Measurements from ENCODE around the gene TP53.

Gene TP53

DNA sequence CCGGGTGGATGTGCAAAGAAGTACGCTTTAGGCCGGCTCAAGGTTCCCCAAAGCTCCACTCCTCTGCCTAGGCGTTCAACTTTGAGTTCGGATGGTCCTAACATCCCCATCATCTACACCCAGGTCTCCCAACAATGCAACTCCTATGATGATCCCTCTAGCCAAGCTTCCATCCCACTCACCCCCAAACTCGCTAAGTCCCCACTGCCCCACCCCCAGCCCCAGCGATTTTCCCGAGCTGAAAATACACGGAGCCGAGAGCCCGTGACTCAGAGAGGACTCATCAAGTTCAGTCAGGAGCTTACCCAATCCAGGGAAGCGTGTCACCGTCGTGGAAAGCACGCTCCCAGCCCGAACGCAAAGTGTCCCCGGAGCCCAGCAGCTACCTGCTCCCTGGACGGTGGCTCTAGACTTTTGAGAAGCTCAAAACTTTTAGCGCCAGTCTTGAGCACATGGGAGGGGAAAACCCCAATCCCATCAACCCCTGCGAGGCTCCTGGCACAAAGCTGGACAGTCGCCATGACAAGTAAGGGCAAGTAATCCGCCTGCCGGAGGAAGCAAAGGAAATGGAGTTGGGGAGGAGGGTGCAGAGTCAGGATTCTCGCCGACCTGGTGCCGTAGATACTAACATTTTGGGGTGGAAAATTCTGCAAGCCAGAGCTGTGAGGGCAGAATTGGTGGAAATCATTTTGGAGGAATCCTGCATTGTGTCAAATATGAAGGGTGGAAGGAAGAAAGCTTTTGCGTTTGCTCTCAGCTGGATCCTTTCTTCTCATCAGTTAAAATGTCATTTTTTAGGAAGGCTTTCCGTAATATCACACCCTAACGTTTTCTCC, at the start of gene TP53:
Gene TP53 (minus strand): TSS at position 419 of the 836 bp plus-strand sequence. CDS start 10,896 bp downstream, outside the sequence.
- peak within 1 kb of the TSS; percentile 90 for H3K4me3 ChIP-seq (ENCODE audit: low read depth, low read length)

DNA sequence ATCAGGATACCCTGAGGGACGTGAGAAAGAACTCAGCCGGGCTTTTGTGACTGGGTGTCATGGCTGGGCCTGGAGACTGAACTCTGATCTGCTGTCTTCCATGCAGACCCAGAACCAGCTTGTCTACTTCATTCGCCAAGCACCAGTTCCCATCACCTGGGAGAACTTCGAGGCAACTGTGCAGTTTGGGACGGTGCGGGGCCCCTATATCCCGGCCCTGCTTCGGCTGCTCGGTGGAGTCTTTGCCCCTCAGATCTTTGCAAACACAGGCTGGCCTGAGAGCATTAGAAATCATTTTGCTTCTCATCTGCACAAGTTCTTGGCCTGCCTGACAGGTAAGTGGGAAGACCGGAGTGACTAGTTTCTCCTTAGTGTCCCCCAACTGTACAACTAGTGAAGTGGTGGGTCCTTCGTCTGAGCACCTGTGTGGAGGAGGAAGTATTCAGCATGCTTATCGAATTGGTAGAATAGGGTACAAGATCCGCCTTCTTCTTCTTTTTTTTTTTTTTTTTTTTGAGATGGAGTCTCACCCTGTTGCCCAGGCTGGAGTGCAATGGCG, 45.8 kb upstream of the TP53 start:
- no peaks in the 10 kb centered on the region for H3K36me3 ChIP-seq (ENCODE audit: insufficient read depth, low read length)
- peaks cover 25% of the 10 kb centered on the region for H3K27me3 ChIP-seq (ENCODE audit: insufficient read depth, low read length)
- no peaks in the 10 kb centered on the region for H3K4me1 ChIP-seq (ENCODE audit: control insufficient read depth, insufficient read depth, low read length, unreplicated experiment)
- no peaks in the 10 kb centered on the region for H3K79me2 ChIP-seq (ENCODE audit: control insufficient read depth, insufficient read depth, low read length, unreplicated experiment)
- no peak overlapping the region for H3K4me3 ChIP-seq (ENCODE audit: low read depth, low read length)
- H3K27ac ChIP-seq (ENCODE audit: low read depth, low read length): no peak overlapping the region
- H2AFZ ChIP-seq (ENCODE audit: low read length, unreplicated experiment): no peak overlapping the region

More for the DNA sequence above, at the start of gene TP53:
- peaks cover 55% of the 10 kb centered on the region for H3K79me2 ChIP-seq (ENCODE audit: control insufficient read depth, insufficient read depth, low read length, unreplicated experiment)
- H3K4me1 ChIP-seq (ENCODE audit: control insufficient read depth, insufficient read depth, low read length, unreplicated experiment): peaks cover 18% of the 10 kb centered on the region
- H3K36me3 ChIP-seq (ENCODE audit: insufficient read depth, low read length): peaks cover 6% of the 10 kb centered on the region; the same call in 1 of the 2 replicates
- peak within 1 kb of the TSS; percentile 98 for H3K27ac ChIP-seq (ENCODE audit: low read depth, low read length)
- H2AFZ ChIP-seq (ENCODE audit: low read length, unreplicated experiment): peak within 1 kb of the TSS; percentile 87
- no peaks in the 10 kb centered on the region for H3K27me3 ChIP-seq (ENCODE audit: insufficient read depth, low read length)

DNA sequence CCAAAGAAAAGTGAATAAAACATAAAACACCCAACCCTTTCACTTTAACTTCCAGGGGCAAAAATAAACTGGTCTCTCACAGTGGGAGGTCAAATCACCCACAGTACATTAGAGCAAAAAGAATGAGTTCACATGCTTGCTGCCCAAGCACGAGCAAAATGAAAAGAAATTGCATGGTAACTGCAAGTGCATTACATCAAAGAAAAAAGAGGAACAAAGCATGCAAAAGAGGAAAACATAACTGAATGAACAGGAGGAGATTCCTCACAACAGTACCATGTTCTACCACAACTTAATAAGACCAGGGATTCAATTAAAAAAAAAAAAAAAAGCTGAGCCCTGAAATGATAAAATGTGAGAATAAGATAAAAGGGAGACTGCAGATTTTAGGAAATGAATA, 42.5 kb upstream of the TP53 start:
- no peaks in the 10 kb centered on the region for H3K79me2 ChIP-seq (ENCODE audit: control insufficient read depth, insufficient read depth, low read length, unreplicated experiment)
- H3K4me3 ChIP-seq (ENCODE audit: low read depth, low read length): no peak overlapping the region
- peaks cover 9% of the 10 kb centered on the region; the same call in 1 of the 2 replicates for H3K27me3 ChIP-seq (ENCODE audit: insufficient read depth, low read length)
- no peaks in the 10 kb centered on the region for H3K36me3 ChIP-seq (ENCODE audit: insufficient read depth, low read length)
- H3K4me1 ChIP-seq (ENCODE audit: control insufficient read depth, insufficient read depth, low read length, unreplicated experiment): no peaks in the 10 kb centered on the region
- H3K27ac ChIP-seq (ENCODE audit: low read depth, low read length): no peak overlapping the region
- no peak overlapping the region for H2AFZ ChIP-seq (ENCODE audit: low read length, unreplicated experiment)

DNA sequence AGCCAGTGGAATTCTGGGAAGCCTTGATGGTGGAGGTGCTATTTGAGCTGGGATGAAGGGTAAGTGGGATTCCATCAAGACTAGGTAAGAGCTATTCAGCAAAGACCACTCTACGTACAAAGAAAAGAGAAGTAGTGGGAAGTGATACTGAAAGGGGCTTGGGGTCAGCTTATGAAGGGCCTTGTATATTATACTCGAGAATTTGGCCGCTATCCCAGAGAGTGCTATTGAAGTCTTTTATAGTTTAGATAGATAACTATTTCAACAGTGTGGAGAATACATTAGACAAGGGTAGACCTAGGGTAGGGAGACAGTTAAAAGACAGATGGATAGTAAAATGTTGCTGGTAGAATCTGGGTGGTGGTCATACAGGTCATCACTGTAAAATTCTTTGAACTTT, 40.6 kb upstream of the TP53 start:
- no peaks in the 10 kb centered on the region for H3K79me2 ChIP-seq (ENCODE audit: control insufficient read depth, insufficient read depth, low read length, unreplicated experiment)
- no peak overlapping the region for H2AFZ ChIP-seq (ENCODE audit: low read length, unreplicated experiment)
- H3K4me3 ChIP-seq (ENCODE audit: low read depth, low read length): no peak overlapping the region
- H3K27ac ChIP-seq (ENCODE audit: low read depth, low read length): no peak overlapping the region
- H3K36me3 ChIP-seq (ENCODE audit: insufficient read depth, low read length): no peaks in the 10 kb centered on the region
- H3K27me3 ChIP-seq (ENCODE audit: insufficient read depth, low read length): peaks cover 12% of the 10 kb centered on the region
- no peaks in the 10 kb centered on the region for H3K4me1 ChIP-seq (ENCODE audit: control insufficient read depth, insufficient read depth, low read length, unreplicated experiment)

DNA sequence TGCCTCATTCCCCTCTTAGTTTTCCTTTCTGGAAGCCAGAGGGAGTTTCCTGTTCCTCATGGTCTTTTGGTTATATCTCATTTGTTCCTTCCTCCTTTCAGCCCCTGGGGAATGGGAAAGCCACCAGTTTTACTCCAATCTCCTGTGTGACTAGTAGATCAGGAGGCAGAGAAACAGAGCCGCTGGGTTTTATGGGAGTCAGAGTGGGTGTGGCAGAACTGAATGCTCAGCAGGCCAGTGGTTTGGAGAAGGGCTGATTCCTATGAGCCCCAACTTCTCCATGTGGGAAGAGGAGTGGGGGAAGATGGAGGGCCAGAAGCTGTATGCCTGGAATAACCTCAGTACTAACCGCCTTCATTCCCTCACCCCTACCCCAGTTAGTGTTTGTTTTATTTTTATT, 34.3 kb upstream of the TP53 start:
- Histone ChIP-seq H2AFZ (ENCODE audit: low read length, unreplicated experiment) (no peak overlapping the region), H3K79me2 (ENCODE audit: control insufficient read depth, insufficient read depth, low read length, unreplicated experiment) (no peaks in the 10 kb centered on the region), H3K4me3 (ENCODE audit: low read depth, low read length) (no peak overlapping the region), H3K4me1 (ENCODE audit: control insufficient read depth, insufficient read depth, low read length, unreplicated experiment) (no peaks in the 10 kb centered on the region), H3K36me3 (ENCODE audit: insufficient read depth, low read length) (no peaks in the 10 kb centered on the region), H3K27ac (ENCODE audit: low read depth, low read length) (no peak overlapping the region), H3K27me3 (ENCODE audit: insufficient read depth, low read length) (peaks cover 42% of the 10 kb centered on the region)

DNA sequence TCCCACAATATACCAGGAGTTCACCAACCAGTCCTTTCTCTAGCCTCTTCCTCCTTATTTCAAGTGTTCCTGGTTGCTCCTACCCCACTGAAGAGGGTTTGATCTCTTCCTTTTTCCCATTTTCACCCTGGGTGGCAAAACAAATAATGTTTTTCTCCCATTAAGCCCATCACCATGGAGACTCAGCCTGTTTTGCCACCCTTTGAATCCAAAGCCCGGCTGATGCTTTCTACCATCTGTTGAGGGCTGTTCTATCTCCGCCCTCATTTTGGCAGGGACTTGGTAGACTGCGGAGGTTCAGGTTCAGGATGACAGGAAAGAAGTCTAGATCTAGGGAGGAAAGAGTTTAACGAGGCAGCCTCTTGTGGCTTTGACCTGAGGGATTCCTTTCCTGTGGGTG, 32.8 kb upstream of the TP53 start:
- no peak overlapping the region for H3K4me3 ChIP-seq (ENCODE audit: low read depth, low read length)
- no peaks in the 10 kb centered on the region for H3K4me1 ChIP-seq (ENCODE audit: control insufficient read depth, insufficient read depth, low read length, unreplicated experiment)
- H3K79me2 ChIP-seq (ENCODE audit: control insufficient read depth, insufficient read depth, low read length, unreplicated experiment): no peaks in the 10 kb centered on the region
- no peak overlapping the region for H2AFZ ChIP-seq (ENCODE audit: low read length, unreplicated experiment)
- peaks cover 42% of the 10 kb centered on the region for H3K27me3 ChIP-seq (ENCODE audit: insufficient read depth, low read length)
- H3K36me3 ChIP-seq (ENCODE audit: insufficient read depth, low read length): no peaks in the 10 kb centered on the region
- no peak overlapping the region for H3K27ac ChIP-seq (ENCODE audit: low read depth, low read length)

DNA sequence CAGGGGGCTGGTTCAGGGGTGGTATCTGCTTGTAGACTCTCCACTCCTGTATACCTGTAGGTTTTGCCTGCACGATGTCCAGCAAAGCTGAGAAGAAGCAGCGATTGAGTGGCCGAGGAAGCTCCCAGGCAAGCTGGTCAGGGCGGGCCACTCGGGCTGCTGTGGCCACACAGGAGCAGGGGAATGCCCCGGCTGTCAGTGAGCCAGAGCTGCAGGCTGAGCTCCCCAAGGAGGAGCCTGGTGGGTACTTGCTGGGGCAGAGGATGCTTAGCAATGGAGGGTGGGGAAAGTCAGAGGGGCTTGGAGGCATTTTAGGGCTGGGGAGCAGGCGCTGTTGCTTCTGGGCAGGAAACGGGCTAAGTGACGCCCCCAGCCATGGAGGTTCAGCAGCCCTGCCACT, 32.4 kb upstream of the TP53 start:
- peaks cover 42% of the 10 kb centered on the region for H3K27me3 ChIP-seq (ENCODE audit: insufficient read depth, low read length)
- H2AFZ ChIP-seq (ENCODE audit: low read length, unreplicated experiment): no peak overlapping the region
- H3K4me3 ChIP-seq (ENCODE audit: low read depth, low read length): no peak overlapping the region
- no peak overlapping the region for H3K27ac ChIP-seq (ENCODE audit: low read depth, low read length)
- no peaks in the 10 kb centered on the region for H3K4me1 ChIP-seq (ENCODE audit: control insufficient read depth, insufficient read depth, low read length, unreplicated experiment)
- no peaks in the 10 kb centered on the region for H3K36me3 ChIP-seq (ENCODE audit: insufficient read depth, low read length)
- no peaks in the 10 kb centered on the region for H3K79me2 ChIP-seq (ENCODE audit: control insufficient read depth, insufficient read depth, low read length, unreplicated experiment)

DNA sequence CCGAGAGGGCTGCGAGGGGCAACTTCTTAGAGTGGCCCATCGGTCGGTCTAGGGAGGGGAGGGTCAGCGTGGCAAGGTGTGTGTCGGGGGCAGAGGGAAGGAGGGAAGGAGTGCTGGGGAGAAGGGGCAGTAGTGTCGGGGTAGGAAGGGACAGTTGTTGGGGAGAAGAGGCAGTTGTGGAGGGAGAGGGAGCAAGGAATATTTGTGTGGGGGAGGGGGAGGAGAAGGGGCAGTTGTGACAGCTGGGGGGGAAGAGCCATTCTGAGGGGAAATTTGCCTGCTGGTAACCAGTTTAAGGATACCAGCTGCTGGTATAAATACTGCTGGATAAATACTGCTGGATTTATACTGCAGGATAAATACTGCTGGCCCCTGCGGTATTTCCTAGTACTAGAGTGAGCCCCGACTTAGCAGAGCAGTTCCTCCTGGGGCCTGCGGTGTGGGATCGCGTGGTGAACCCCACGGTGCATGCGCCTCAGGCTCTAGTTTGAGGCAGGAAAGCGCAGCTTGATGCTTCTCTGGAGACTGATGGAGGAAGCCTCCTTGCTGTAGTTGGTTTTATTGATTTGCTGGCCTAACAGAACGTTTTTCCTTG, 30.6 kb upstream of the TP53 start:
- Histone ChIP-seq H3K4me1 (ENCODE audit: control insufficient read depth, insufficient read depth, low read length, unreplicated experiment) (no peaks in the 10 kb centered on the region), H3K27ac (ENCODE audit: low read depth, low read length) (no peak overlapping the region), H3K79me2 (ENCODE audit: control insufficient read depth, insufficient read depth, low read length, unreplicated experiment) (no peaks in the 10 kb centered on the region), H3K4me3 (ENCODE audit: low read depth, low read length) (peak overlapping the region; percentile 86), H3K27me3 (ENCODE audit: insufficient read depth, low read length) (peaks cover 31% of the 10 kb centered on the region), H3K36me3 (ENCODE audit: insufficient read depth, low read length) (no peaks in the 10 kb centered on the region), H2AFZ (ENCODE audit: low read length, unreplicated experiment) (peak overlapping the region; percentile 51)

DNA sequence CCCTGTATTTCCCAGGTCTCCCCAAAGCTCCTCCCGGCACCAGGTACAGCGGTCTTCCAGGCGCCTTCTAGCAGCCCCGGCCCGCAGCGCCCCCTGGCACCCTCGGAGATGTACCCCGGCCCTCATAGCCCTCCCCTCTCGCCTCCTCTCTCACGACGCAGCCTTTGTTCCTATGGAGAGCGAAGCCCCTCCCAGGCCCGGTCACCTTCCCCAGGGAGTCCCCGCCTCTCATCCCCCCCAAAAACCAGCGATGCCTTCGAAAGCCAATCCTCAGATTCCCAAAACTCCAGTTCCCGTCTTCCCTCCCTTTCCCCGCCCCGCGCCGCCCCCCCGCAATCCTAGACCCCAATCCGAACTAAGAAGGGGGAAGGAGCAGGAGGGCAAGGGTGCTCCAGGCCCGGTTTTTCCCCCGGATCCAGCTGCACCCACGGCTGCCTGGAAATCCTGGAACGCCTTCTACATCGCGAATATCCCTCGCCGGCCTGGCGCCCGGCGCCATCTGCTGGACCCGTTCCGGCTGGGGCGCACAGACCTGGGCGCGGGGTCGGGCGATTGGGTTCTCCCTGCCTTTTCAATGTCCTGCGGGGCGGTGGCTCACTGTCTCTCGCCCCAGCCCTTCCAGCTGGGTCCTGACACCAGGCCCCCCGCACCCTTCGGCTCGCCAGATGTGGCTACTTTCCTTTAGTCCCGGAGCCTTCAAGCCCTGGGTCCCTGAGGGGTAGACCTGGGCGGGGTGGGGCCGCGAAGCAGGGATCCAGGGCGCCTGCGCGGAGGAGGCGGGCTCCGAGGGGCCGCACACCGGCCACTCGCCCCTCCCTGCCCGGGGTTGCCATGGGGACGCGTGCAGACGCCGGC, 29.8 kb upstream of the TP53 start, which contains the start of gene DNAH2:
Gene DNAH2 (plus strand): TSS at position 844 of the 855 bp plus-strand sequence. CDS start 1,991 bp downstream, outside the sequence.
- Histone ChIP-seq H3K4me1 (ENCODE audit: control insufficient read depth, insufficient read depth, low read length, unreplicated experiment) (no peaks in the 10 kb centered on the region), H3K27ac (ENCODE audit: low read depth, low read length) (no peak within 1 kb of the TSS), H3K36me3 (ENCODE audit: insufficient read depth, low read length) (no peaks in the 10 kb centered on the region), H3K27me3 (ENCODE audit: insufficient read depth, low read length) (peaks cover 31% of the 10 kb centered on the region), H2AFZ (ENCODE audit: low read length, unreplicated experiment) (peak within 1 kb of the TSS; percentile 51), H3K79me2 (ENCODE audit: control insufficient read depth, insufficient read depth, low read length, unreplicated experiment) (no peaks in the 10 kb centered on the region), H3K4me3 (ENCODE audit: low read depth, low read length) (peak within 1 kb of the TSS; percentile 86)

Data from ACC112 (cell line).